HG02798 (cell line): ENCODE results near the gene OR2A5.
"Not testable (repeated sequence)": the region's sequence is repeated elsewhere in the genome, so short reads cannot be mapped to it uniquely, and the experiment has no call there.

ENCODE experiments used
- ATAC-seq: cut with Tn5 transposase; IDR thresholded peaks from one replicate; pipeline ENCODE4 v1.9.1; 2021; ENCODE audit warnings: mild to moderate bottlenecking; ENCODE audit not compliant: unreplicated experiment, poor library complexity

Gene OR2A5

DNA sequence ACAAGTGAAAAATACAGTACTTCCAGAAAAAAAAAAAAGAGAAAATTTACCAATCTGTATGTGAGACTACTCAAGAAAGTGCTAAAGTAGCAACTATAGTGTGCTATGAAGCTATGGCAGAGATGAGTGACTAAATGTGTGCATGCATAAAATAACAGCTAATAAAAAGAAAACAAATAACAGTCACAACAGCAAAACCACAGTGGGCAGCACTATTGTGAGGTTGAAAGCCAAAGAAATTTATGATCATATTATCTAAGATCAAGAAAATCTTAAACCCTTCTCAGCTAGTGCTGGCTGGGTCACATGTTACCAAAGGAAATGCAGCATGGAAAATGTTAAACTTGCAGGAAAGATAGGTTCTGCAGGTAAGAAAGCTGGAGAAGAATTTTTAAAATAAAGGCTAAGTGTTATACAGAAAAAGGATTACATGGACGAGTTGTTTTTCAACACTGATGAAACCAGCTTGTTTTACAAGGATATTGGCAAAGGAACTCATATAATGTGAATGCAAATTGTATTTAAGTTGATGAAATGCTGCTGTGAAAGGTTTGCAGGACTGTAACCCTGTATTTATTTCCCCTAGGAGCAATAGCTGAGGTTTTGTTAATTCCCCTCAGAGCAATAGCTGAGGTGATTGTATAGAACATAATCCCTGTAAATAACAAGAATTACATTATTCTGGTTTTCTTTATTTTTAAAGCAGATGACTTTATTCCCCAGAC is 15.6 kb upstream of the OR2A5 start:
- no peak for ATAC-seq

DNA sequence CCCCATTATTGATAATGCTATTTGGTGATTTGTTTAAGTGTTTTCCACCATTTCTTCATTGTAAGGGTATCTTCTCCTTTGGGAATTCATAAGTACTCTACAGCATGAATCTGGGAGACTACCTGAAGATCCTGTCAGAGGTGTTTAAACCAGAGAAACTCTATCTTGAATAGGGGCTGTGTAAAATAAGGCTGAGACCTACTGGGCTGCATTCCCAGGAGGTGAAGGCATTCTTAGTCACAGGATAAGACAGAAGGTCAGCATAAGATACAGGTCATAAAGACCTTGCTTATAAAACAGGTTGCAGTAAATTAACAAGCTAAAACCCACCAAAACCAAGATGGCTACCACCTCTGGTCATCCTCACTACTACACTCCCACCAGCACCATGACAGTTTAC is 13.4 kb upstream of the OR2A5 start:
- no peak for ATAC-seq

DNA sequence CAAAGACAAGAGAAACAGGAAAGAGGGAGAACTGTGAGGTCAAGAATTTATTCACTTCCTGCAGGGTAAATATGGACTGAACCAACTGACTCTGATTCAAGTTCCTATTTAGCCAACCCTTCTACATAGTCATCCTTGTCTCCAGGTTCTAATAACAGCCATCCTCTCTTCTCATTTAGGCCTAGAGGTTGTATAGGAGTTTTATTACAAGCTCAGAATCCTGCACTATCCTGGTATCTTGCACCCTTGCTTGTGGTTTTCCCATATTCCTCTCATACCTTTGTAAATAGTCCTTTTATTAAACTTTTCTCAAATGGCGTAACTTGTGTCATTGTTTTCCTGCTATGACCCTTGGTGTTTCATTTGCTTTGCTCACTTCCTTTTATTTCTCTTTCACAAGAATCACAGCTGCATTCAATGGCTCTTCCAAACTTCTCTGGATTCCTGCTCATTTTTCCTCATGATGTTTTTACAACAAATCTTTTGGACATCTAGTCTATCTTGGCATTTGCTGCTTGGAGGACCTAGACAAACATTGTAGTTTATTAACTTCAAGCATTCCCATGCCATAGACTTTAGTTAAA is 12.4 kb upstream of the OR2A5 start:
- no peak for ATAC-seq

DNA sequence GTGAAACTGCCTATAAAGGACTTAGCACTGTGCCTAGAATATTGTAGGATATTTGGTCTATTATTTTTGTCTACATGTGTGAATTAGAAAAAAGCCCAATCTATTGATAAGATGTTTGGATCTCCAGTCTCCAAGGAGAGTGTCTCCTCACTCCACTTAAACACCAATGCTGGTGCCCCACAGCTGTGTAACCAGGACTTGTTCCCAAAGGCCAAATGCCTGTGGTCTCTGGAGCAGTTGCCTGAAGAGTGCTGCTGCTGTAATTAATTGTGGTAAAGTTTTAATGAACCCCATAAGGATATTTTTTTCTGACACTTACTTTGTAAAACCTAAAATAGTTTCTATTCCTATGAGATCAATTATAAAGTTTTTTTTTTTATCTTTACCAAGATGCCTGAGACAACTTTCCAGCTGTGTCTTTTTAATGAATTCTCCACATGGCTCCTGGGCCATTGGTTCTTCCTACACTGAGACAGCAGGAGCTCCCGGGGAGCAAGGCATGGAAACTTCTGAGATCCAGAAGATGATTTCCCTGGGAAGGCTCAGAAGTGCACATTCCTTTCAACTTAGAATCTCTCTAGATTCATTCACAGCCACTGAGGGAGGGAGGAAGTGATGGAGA is 11.2 kb upstream of the OR2A5 start:
- ATAC-seq, result no peak

DNA sequence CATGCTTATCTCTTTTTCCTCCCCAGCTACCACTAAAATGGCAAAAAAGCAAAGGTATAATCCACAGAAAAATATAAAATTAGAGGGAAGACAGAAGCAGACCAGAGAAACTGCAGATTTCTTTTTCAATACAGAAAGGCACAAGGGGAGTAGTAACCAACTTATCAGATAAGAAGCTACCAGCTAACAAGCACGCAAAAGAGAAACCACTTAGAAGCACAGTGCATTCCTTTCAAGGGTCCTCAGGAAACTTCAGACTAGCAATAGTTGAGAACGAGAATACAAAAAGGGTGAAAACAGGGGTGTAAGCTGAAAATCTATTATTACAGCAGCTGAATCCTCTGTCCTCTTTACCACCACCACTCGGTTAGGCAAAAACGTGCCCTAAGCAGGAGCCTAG is 9.9 kb upstream of the OR2A5 start:
- no peak for ATAC-seq

DNA sequence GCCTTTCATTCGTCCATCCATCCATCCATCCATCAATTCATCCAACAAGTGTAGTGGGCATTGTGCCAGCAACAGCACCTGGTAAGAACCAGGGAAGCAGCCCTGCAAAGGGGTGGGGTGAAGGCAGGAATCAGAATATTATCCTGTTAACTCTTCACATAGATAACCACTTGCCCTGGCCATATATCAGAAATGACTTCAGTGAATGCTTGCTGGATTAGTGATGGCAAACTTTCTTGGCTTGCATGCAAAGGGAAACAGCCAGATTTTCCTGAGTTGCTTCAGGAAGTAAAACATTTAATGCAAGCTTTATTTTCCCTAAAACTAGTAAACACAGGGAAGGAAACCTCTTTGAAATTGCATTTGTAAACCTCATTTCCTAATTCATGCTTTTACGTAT is 743 bp downstream of the OR2A5 start:
- no peak for ATAC-seq

DNA sequence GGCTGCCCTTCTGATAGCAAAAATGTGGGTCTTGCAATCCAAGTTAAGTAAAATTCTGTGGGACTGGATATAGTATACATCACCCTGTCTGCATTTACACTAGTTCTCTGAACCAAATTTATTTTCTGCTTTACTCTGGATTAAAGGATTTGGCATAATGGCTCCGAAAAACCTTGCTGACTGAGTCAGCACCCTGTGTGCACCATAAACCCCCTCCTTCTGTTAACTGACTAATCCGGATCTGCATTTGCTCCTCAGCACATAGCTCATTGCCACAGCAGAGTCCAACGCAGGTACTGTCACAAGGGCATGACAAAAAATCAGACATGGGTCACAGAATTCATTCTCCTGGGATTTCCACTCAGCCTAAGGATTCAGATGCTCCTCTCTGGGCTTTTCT is 1.3 kb downstream of the OR2A5 start:
- ATAC-seq, result no peak

DNA sequence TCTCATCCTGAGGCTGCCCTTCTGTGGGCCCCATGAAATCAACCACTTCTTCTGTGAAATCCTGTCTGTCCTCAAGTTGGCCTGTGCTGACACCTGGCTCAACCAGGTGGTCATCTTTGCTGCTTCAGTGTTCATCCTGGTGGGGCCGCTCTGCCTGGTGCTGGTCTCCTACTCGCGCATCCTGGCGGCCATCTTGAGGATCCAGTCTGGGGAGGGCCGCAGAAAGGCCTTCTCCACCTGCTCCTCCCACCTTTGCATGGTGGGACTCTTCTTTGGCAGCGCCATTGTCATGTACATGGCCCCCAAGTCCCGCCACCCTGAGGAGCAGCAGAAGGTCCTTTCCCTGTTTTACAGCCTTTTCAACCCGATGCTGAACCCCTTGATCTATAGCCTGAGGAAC is 2.1 kb downstream of the OR2A5 start:
- not testable (repeated sequence) for ATAC-seq

DNA sequence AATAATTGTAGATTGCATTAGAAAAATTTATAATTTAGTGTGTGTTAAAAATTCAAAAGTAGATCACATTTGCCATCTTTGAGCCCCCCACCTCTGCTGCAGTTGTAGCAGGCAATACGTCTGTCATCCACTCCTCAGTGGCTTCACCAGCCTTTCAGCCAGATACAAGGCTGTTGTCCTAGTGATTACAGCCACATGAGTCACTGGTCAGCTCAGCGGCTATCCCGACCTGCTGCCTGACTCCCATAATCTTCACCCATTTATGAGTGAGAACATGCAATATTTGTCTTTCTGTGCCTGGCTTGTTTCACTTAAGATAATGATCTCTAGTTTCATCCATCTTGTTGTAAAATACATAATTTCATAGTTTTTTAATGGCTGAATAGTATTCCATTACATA is 9.2 kb downstream of the OR2A5 start:
- no peak for ATAC-seq

DNA sequence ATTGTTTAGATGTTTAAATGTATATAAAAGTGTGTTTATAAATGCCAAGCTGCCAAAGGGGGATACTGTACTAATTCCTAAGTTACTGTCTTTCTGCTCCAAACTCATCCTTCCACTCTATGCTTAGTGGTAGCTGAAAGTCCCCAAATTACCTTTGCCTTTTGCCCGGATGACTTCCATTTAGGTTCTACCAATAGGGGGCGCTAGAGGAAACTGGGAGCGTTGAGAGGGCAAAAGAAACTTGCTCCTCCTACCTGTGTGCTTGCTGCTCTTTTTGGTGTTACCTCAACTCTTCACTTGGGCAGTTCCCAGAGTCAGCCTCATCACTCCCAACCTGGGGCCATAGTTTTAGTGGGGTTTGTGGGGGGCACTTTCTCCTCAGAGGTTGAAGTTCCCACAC is 15.0 kb downstream of the OR2A5 start:
- no peak for ATAC-seq

DNA sequence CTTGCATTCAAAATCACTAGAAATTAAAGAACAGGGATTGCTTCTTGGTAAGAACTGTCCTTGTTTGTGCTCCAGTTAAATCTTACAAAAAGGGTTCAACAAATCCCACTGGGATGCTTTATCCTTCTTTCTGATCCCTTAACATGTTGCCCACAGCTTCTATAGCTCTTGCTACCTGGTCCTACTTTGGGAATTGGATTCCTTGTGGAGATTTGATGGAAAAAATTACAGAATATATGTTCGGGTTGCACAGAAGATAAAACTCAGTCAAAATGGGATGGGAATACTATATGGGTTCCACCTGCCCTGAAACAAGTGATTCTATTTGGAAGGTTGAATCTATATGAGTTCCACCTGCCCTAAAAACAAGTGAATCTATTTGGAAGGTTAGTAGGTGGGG is 20.8 kb downstream of the OR2A5 start, which contains the start of gene OR2A25:
OR2A25 (plus strand) TSS at position 301 of the 400 bp plus-strand sequence. CDS start 4,409 bp downstream, outside the sequence.
- ATAC-seq, result no peak

DNA sequence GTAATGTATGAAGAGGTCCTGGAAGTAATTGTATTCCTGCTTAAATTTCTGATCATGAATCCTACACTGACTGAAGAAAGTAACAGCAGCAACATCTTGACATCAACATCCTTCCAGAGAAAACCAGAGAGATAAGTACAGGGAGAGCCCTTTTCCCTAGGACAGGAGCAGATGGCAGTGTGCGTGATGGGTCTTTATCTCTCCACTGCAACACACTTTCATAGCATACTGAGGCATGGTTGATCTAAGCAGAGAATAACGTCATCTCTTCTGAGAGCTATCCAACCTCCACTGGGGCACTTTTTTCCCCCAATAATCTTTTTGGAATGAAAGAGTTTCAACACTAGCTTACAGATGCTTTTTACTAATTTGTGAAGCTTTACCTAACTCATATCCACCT is 21.2 kb downstream of the OR2A5 start:
- ATAC-seq, result no peak

DNA sequence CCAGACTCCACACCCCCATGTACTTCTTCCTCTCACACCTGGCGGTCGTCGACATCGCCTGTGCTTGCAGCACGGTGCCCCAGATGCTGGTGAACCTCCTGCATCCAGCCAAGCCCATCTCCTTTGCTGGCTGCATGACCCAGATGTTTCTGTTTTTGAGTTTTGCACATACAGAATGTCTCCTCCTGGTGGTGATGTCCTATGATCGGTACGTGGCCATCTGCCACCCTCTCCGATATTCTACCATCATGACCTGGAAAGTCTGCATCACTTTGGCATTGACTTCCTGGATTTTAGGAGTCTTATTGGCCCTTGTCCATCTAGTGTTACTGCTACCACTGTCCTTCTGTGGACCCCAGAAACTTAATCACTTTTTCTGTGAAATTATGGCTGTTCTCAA is 25.6 kb downstream of the OR2A5 start:
- no peak for ATAC-seq

DNA sequence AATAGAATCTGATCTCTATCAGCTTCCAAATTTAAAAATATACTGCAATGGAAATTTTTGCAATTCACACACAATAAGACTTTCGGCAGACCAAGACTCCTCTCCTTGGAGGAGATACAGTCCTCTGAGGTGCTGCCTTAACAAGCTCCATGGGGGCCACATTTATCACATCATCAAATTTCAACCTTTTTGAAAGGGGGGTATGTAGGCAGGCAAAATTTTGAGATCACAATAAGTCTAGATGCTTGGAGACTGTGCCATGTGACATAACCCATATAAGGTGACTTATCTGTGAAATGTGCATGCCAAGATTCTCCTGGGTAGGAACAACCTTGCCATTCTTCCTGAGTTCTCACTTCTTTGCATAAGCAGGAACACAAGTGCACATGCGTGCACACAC is 37.2 kb downstream of the OR2A5 start, which contains the start of gene OR2A12:
OR2A12 (plus strand) TSS at position 301 of the 400 bp plus-strand sequence. CDS start 8,830 bp downstream, outside the sequence.
- ATAC-seq, result no peak

DNA sequence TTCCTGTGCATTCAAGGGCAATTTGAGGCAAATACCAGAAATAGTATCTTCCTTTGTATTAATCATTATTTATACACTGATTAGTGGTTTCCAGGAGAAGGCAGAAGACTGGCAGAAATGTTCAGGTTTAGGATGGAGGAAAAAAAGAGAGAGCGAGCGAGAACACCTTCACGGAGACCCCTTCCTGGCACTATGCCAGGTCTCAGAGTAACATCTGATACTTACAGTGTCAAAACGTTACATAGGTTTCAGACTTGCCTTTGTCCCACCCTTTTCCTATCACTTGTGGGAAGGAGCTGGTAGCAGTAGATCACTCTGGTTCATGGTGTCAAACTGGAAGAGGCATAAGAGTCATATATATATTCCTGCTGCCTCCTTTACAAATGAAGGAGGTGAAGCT is 38.0 kb downstream of the OR2A5 start:
- no peak for ATAC-seq

DNA sequence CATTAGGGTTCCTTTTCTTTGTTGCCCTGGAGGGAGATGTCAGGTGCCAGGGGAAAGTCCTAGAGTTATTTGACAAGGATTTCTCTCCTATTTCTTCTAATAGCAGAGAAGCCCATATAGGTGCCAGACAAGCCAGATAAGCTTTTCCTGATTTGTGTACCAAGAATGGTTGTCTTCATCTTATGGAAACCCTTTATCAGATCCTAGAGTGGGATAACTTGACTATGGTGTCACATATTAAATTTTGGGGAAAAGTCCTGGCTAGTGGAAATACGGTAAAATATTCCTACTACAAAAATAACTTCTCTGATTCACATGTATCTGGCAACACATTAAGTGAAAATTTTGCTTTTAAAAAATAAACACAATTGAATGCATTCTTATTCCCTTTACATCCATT is 38.5 kb downstream of the OR2A5 start:
- ATAC-seq, result no peak

DNA sequence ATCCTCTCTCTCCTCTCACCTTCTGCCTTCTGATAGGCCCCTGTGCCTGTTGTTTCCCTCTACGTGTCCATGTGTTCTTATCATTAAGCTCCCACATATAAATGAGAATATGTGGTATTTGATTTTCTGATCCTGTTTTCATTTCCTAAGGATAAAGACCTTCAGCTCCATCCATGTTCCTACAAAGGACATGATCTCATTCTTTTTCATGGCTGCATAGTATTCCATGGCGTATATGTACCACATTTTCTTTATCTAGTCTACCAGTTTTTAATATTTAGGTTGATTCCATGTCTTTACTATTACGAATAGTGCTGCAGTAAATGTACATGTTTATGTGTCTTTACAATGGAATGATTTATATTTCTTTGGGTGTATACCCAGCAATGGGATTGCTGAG is 41.9 kb downstream of the OR2A5 start:
- no peak for ATAC-seq

DNA sequence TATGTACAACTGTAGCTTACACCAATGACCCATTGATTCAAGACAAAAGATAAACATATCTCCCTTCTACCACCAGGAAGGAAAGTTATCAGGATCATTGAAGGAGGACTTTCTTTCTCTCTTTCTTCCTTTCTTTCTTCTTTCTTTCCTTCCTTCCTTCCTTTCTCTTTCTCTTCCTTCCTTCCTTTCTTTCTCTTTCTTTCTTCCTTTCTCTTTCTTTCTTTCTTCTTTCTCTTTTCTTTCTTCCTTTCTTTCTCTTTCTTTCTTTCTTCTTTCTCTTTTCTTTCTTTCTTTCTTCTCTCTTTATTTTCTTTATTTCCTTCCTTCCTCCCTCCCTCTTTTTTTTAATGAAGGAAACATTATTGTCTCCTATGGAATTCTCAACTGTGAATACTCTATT is 50.0 kb downstream of the OR2A5 start:
- ATAC-seq, result no peak

DNA sequence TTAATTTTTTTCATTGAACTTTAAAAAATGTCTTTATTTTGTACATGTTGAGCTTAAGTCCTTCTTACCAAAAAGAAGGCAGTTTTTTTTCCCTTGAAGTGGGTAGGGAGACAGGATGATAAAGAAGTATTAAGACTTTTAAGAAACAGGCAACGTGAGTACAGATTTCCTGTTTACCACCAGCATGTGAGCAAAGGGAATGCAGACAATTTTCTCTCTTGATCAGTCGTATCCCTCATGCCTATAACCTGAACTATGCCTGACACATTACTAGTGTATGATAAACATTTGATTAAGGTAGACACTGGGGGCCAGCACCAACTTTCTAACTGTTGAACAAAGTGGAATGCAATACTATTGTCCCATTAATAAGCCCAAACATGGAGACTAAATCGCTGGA is 51.9 kb downstream of the OR2A5 start:
- no peak for ATAC-seq

DNA sequence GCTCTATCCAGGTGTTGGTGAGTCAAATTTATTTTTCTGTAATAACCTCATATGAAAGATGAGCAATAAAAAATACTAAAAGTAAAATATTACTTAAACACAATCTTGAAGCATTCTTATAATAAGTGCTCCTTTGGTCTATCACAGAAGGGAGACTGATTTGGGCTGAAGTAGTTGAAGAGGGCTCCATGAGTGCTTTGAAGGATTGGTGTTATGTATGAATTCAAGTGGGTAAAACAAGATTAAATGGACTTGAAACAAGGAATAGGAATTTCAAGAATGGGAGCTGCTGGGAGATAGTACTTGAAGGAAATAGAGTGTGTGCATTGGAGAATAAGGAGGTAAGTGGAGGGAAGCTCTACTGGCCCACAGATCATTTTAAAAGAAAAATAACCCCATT is 53.3 kb downstream of the OR2A5 start:
- no peak for ATAC-seq

DNA sequence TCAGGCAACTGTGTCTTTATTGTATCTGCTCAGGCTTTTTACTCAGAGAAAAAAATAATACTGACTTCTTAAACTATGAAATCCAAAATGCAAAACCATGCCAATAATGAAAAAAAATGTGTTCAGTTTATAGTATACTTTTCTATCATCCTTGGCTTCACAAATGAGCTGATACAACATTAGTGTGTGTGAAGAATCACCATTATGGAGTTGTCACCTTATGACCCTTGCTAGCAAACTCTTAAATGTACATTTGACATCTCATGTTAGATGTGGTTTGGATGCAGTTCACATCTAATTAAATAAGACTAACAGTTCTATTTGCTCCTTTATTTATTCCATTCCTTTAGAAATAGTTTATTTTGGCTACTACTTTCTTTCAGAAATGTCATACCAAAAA is 56.5 kb downstream of the OR2A5 start:
- no peak for ATAC-seq
